Kasumi-1 (cell line): Measurements from ENCODE around the gene EYA2.

Experiments used
- DNase-seq, 2 experiments: peaks; one replicate each; lab custom pipeline; 2025; lab: John Stamatoyannopoulos, UW

Gene EYA2

DNA sequence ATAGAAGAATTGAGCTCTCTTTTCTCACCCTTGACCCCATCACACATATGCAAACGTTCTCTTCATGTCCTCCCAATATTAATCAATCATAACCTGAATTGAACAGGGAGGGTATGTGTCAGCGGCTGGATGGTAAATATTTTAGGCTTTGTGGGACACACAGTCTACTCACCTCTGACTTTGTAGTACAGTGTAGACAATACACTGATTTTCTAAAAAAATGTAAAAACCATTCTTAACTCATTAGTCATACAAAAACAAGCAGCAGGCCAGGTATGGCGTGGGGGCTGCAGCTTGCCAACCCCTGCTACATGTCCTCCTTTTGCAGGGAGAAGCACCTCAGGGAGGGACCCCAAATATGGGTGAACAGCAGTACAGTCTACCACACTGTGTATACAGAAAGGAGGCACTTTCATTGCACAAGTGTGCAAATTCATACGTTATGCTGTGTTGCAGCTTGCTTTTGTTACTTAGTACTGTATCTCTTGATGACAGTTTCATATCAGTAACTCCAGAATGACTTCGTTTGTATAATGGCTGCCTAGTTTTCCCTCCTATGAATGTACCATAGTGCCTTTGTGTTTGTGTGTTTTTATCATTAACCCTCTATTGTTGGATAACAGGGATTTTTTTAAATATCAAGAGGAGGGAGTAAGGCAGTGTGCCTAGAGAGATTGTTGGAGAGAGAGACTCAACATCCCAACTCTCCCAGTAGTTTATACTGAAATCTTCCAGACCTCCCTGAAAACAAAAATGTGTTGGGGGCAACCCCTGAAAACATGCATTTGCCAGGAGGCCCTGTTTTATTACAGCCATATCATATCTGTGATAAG lies 247.5 kb downstream of the EYA2 start:
- DNase-seq, result no peak

GRCh38 chr20:47142774-47143170 lies 248.1 kb downstream of the EYA2 start:
- no peak for DNase-seq

- no peak for DNase-seq
These were observed 249.0 kb downstream of the EYA2 start for GRCh38 chr20:47143657-47144056.

DNA sequence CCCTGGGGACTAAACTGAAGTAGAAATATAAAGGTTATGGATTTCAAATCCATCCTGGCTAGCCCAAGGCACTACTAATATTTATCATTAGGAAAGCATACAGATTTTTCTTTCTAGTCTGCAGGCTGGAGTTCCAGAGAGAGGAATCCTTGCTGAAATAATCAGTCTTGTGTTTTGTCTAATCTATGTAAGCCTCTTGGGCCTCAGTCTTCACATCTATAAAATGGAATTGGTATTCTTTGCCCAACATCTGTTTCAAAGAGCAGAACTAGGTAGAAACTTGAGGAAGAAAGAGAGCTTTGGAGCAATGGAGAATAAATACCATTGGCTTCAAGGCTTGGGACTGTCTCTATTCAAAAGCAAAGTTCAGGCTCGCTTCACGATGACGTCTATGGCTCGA lies 249.8 kb downstream of the EYA2 start:
- no peak for DNase-seq

- no peak for DNase-seq
These were observed 252.0 kb downstream of the EYA2 start for GRCh38 chr20:47146686-47147085.

DNA sequence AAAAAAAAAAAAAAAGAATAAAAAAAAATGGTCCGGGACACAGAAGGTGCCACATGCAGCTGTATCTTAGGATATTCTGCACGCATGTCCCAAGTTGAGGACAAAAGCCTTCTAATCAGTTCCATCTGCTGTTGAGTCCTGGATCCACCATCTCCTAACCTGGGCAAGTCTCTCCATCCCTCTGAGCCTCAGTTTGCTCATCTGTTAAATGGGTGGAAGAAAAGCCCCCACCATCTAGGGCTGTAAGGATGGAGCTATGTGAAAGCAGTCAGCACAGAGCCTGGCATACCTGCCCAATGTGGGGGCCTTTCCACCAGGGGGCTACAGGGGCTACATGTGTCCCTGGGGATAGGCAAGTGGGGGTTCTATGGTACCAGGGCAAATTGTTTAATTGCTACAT lies 253.4 kb downstream of the EYA2 start:
- DNase-seq, result no peak

GRCh38 chr20:47149939-47150338 lies 255.3 kb downstream of the EYA2 start:
- DNase-seq, result no peak

- peak; percentile 42 to 46 for DNase-seq
These were observed 255.9 kb downstream of the EYA2 start for GRCh38 chr20:47150403-47151152.

DNA sequence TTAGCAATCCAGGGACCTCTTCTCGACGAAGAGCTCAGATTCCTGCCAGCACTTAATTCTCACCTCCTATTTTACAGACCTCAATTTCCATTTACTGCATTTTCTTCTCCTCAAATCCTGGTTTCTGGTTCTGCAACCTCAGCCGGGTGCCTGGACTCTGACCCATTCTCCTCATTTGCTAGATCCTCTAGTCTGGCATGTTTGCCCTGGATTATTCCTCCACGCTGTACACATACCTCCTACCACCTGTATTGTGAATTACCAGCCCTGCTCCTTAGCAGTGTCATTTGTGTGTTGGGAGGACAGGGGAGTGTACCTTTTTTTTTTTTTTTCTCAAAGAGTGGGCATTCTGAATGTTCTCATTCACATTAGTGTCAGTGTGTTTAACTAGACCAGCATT lies 257.4 kb downstream of the EYA2 start:
- DNase-seq, result no peak

- DNase-seq, result no peak
These were observed 259.4 kb downstream of the EYA2 start for GRCh38 chr20:47154089-47154488.

DNA sequence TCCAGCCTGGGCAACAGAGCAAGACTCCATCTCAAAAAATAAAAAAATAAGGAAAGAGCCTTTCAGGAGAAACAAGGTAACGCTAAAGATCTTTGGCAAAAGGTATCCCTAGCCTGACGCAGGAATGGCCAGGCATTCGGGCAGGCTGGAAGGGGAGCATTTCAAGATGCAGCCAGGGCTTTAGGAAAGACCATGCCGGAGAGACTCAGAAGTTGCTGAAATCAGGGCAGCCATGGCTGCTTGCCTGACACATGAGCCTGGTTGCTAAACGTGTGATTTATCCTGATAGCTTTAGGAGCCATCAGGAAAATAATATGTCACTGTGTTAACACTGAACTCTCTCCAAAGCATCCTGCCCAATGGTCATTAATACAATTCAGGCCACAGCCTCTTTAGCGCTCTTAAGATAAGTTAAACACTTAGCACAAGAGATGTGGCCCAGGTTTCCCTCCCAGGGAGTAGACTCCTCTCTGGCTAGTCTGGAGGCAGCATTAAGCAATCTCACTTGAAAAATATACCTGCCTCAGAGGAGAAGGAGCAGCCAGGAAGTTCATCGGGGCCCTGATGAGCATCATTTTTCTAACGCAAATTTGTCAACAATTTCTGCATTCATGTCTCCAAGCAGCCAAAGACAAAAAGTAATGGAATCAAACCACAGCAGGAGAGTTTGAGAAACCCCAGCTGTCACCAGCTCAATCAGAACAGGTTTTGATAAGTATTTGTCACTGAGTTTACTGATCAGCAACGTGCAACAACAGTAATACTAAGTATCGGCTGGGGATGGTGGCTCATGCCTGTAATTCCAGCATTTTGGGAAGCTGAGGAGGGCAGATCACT lies 261.9 kb downstream of the EYA2 start:
- DNase-seq, result no peak

GRCh38 chr20:47159166-47159565 lies 264.5 kb downstream of the EYA2 start:
- DNase-seq, result no peak

DNA sequence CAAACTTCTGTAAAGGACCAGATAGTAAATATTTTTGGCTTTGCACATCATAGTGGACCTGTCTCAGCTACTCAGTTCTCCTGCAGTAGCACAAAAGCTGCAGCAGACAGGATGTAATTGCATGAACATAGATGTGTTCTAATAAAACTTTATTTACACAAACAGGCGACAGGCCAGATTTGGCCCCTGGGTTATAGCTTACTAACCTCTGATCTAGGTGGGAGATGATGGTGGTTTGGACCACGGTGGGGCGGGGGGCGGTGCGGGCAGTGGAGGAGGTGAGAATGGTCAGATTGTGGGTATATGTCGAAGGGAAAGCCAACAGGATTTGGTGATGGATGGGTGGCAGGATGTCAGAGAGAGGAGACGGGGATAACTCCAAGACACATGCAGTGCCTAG lies 265.6 kb downstream of the EYA2 start:
- DNase-seq, result no peak

GRCh38 chr20:47160992-47161391 lies 266.3 kb downstream of the EYA2 start:
- DNase-seq, result no peak

- no peak for DNase-seq
These were observed 266.8 kb downstream of the EYA2 start for GRCh38 chr20:47161411-47161810.

DNA sequence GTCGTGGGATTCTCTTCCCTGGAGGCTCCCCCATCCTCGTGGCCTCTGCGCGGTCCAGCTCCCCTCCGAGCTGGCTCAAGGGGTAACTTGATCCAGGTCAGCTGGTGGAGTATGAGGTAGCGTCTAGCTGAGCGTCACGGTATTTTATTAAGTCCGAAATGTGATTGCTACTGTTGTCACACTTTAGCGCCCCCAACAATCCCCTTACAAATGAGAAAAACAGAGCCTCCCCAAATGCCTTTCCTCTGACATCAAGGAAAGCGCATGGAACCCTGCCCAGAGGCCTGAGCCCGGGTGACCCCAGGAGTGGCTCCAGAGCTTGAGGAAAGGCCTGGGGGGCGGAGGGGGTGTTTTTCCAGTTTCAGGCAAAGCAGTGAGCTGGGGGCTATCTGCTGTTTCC lies 269.5 kb downstream of the EYA2 start:
- DNase-seq, result no peak

DNA sequence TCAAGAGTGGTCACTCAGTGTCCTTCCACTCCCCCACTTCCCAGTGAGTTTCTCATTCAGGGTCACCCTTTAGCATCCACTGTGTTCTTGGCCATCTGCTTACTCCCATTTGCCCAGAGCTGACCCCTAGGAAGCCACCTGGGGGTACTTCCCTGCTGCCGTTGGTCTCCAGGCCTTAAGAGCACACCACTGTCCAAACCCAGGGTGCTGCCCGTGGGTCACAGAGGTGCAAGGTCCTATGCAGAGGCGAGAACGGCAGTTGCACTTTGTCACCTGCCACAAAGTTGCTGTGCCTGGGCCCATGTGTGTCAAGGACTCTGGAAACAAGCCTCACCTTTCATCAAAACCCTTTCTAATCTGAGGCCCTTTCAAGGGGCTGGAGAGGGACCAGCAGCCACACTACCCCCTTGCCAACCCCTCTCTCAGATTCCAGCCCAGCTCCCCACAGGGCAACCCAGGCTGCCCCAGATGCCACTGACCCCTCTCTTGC lies 270.8 kb downstream of the EYA2 start:
- no peak for DNase-seq

DNA sequence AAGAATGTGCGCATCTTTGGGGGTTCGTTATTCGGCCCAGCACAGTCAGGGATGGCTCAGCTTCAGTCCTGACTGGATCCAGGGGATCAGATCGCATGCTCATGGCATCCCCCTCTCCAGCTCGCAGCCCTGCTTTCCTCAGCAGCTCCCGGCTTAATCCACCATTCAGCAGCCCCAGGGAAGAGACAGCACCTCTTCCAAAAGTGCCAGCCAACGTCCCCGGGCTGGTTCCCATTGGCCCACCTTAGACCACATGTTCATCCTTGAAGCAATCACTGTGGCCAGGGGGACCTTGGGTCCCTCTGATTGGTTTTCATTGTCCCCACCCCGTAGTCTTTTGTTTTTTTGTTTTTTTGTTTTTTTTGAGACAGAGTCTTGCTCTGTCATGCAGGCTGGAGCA lies 273.2 kb downstream of the EYA2 start:
- no peak for DNase-seq

DNA sequence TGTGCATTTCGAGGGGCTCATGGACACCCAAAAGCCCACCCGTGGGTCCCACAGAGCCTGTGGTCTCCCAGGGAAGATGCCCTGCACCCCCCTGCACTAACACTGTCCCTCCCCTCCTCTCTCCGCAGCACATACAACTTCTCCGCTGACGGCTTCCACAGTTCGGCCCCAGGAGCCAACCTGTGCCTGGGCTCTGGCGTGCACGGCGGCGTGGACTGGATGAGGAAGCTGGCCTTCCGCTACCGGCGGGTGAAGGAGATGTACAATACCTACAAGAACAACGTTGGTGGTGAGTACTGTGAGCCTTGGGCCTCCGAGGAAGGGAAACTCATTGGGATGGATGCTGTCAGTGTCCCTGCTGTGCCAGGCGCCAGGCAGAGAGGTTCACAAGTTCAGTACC lies 277.9 kb downstream of the EYA2 start:
- no peak for DNase-seq

- DNase-seq, result no peak
These were observed 279.1 kb downstream of the EYA2 start for GRCh38 chr20:47173596-47174216.

GRCh38 chr20:47174456-47175243 lies 280.0 kb downstream of the EYA2 start:
- DNase-seq, result no peak
